Caco-2 (cell line): ENCODE results near the gene CRMP1. TPM values are rescaled to one million over a fixed set of nuclear protein-coding genes. Genes with fewer than 3 reads are reported as not detected.

ENCODE experiments used
- BruUV-seq: library from RNA; stranded (reverse); fragments of 400-500 nt; replicated peaks from 2 replicates; lab custom pipeline; 2021; lab: Mats Ljungman, UMichigan
- CTCF ChIA-PET: fragments of 300-600 bp; sonication (Branson Sonifier 250); formaldehyde crosslinking; loops from one replicate; lab custom pipeline; 2022; ENCODE audit warnings: antibody characterized with exemption; lab: Charles Lee
- POLR2A ChIA-PET: fragments of 300-600 bp; sonication (Branson Sonifier 250); formaldehyde crosslinking; loops from one replicate; lab custom pipeline; 2022; ENCODE audit warnings: antibody characterized with exemption; lab: Charles Lee
- DNase-seq, 2 experiments: peaks; one replicate each; pipeline versions ENCODE4 v3.0.0 to v3.0.0-alpha.2; 2020 to 2022
- H3K27me3 ChIP-seq: replicated peaks from 2 replicates; pipeline ENCODE4 v1.6.0; 2011; ENCODE audit warnings: low read length; ENCODE audit not compliant: control insufficient read depth, insufficient read depth
- H3K36me3 ChIP-seq: 2 replicates; pipeline ENCODE4 v1.5.1; 2011; ENCODE audit warnings: low read length; ENCODE audit not compliant: control insufficient read depth, insufficient read depth
- H3K4me1 ChIP-seq: fragments of 250-450 bp; sonication (Bioruptor Pico); 2 replicates; pipeline ENCODE4 v1.5.1; 2020; ENCODE audit warnings: mild to moderate bottlenecking
- H3K4me3 ChIP-seq: 2 replicates; pipeline ENCODE4 v1.5.1; 2011; ENCODE audit warnings: low read depth, mild to moderate bottlenecking, control low read depth, low read length
- H3K9me3 ChIP-seq: fragments of 250-450 bp; sonication (Bioruptor Pico); 2 replicates; pipeline ENCODE4 v1.5.1; 2020; ENCODE audit warnings: mild to moderate bottlenecking, moderate library complexity
- H3K27ac Mint-ChIP-seq: one replicate; pipeline ENCODE4 v1.8.0; 2022; ENCODE audit warnings: mixed read lengths; ENCODE audit not compliant: unreplicated experiment
- H3K27me3 Mint-ChIP-seq: one replicate; pipeline ENCODE4 v1.8.0; 2022; ENCODE audit warnings: mixed read lengths; ENCODE audit not compliant: insufficient read depth, unreplicated experiment
- H3K36me3 Mint-ChIP-seq: one replicate; pipeline ENCODE4 v1.8.0; 2022; ENCODE audit warnings: mild to moderate bottlenecking, mixed read lengths; ENCODE audit not compliant: insufficient read depth, unreplicated experiment
- H3K4me1 Mint-ChIP-seq: one replicate; pipeline ENCODE4 v1.8.0; 2022; ENCODE audit warnings: low read depth, mixed read lengths; ENCODE audit not compliant: unreplicated experiment
- H3K4me3 Mint-ChIP-seq: one replicate; pipeline ENCODE4 v1.8.0; 2022; ENCODE audit warnings: mild to moderate bottlenecking, moderate library complexity, mixed read lengths; ENCODE audit not compliant: unreplicated experiment
- H3K9me3 Mint-ChIP-seq: one replicate; pipeline ENCODE4 v1.8.0; 2022; ENCODE audit warnings: mixed read lengths; ENCODE audit not compliant: unreplicated experiment
- CTCF ChIP-seq, 2 experiments: fragments of 200-600 bp in 1 of 2; IDR thresholded peaks; 1 replicate in 1 of 2; 2 replicates in 1 of 2; pipeline versions ENCODE4 v1.5.1 to v1.8.0; 2011 to 2022; ENCODE audit warnings: antibody characterized with exemption in 1 of 2, control low read depth in 1 of 2, inconsistent platforms in 1 of 2, low read depth in 1 of 2, low read length in 1 of 2, mild to moderate bottlenecking in 1 of 2, moderate library complexity in 1 of 2; ENCODE audit not compliant: insufficient read depth in 1 of 2, severe bottlenecking in 1 of 2, unreplicated experiment in 1 of 2
- intact Hi-C: fragments of 100-400 bp; cut with micrococcal nuclease; formaldehyde crosslinking; loops from one replicate; pipeline ENCODE4 v1.10.0; 2022; ENCODE audit not compliant: unreplicated experiment
- total RNA-seq: library from RNA; stranded (reverse); gene quantifications from 2 replicates; pipeline ENCODE4 v1.2.3, GENCODE V29; 2022

Gene CRMP1
- total RNA-seq, 1 experiment from 2014 or later = not detected

- Mint-ChIP-seq H3K9me3 (no peaks in the 10 kb centered on the region), H3K27ac (no peak overlapping the region), H3K27me3 (peaks cover 14% of the 10 kb centered on the region), H3K4me3 (no peak overlapping the region), H3K36me3 (no peaks in the 10 kb centered on the region), H3K4me1 (no peaks in the 10 kb centered on the region)
- no TSS peak for BruUV-seq
- no peak for DNase-seq
- H3K4me3 ChIP-seq = no peak overlapping the region
- ChIA-PET CTCF (interaction anchor here (0.6 kb wide), 1 partner anchor 68 kb away, joined by 3 read pairs; no protein-coding TSS in a partner anchor), POLR2A (no interaction called here)
- intact Hi-C loops = no loop called here
- no peaks in the 10 kb centered on the region for H3K27me3 ChIP-seq
- no peaks in the 10 kb centered on the region for H3K9me3 ChIP-seq
- TF ChIP-seq CTCF (IDR thresholded peaks at IDR 0.05; ENCODE audit: insufficient read depth in 1 of 2, low read depth in 1 of 2, low read length in 1 of 2, severe bottlenecking in 1 of 2, unreplicated experiment in 1 of 2) = no peak
- H3K4me1 ChIP-seq = no peaks in the 10 kb centered on the region
- no peaks in the 10 kb centered on the region for H3K36me3 ChIP-seq
Measured at GRCh38 chr4:5826437-5827107, 66.3 kb downstream of the CRMP1 start.

- ChIA-PET POLR2A (no interaction called here), CTCF (no interaction called here)
- TF ChIP-seq CTCF (IDR thresholded peaks at IDR 0.05; ENCODE audit: insufficient read depth in 1 of 2, low read depth in 1 of 2, low read length in 1 of 2, severe bottlenecking in 1 of 2, unreplicated experiment in 1 of 2) = no peak
- Histone ChIP-seq H3K27me3 (no peaks in the 10 kb centered on the region), H3K4me1 (no peaks in the 10 kb centered on the region), H3K9me3 (no peaks in the 10 kb centered on the region), H3K4me3 (no peak overlapping the region), H3K36me3 (no peaks in the 10 kb centered on the region)
- Mint-ChIP-seq H3K4me1 (no peaks in the 10 kb centered on the region), H3K36me3 (no peaks in the 10 kb centered on the region), H3K27ac (no peak overlapping the region), H3K4me3 (no peak overlapping the region), H3K9me3 (no peaks in the 10 kb centered on the region), H3K27me3 (peaks cover 14% of the 10 kb centered on the region)
- BruUV-seq = no TSS peak
- no peak for DNase-seq
- intact Hi-C loops = no loop called here
Measured at GRCh38 chr4:5825321-5826041, 67.4 kb downstream of the CRMP1 start.

GRCh38 chr4:5824635-5825034 lies 68.3 kb downstream of the CRMP1 start:
- no peak overlapping the region for H3K4me3 ChIP-seq
- H3K27ac Mint-ChIP-seq = no peak overlapping the region
- no peak for DNase-seq
- H3K27me3 ChIP-seq = no peaks in the 10 kb centered on the region
- H3K36me3 ChIP-seq = no peaks in the 10 kb centered on the region
- no peaks in the 10 kb centered on the region for H3K4me1 Mint-ChIP-seq
- TF ChIP-seq CTCF (IDR thresholded peaks at IDR 0.05; ENCODE audit: insufficient read depth in 1 of 2, low read depth in 1 of 2, low read length in 1 of 2, severe bottlenecking in 1 of 2, unreplicated experiment in 1 of 2) = peak; percentile 7 to 30
- H3K4me3 Mint-ChIP-seq = no peak overlapping the region
- no peaks in the 10 kb centered on the region for H3K9me3 Mint-ChIP-seq
- no peaks in the 10 kb centered on the region for H3K4me1 ChIP-seq
- ChIA-PET POLR2A (no interaction called here), CTCF (no interaction called here)
- no TSS peak for BruUV-seq
- H3K9me3 ChIP-seq = no peaks in the 10 kb centered on the region
- intact Hi-C loops = no loop called here
- no peaks in the 10 kb centered on the region for H3K36me3 Mint-ChIP-seq
- peaks cover 18% of the 10 kb centered on the region for H3K27me3 Mint-ChIP-seq
